RWPE2 (cell line): Measurements from ENCODE around the gene S100A8.

Experiments used
- ATAC-seq: fragments of 200-7000 bp; cut with Tn5 transposase; 3 replicates; pipeline ENCODE4 v1.9.1; 2021; ENCODE audit warnings: low read depth
- DNase-seq: peaks from one replicate; pipeline ENCODE4 v3.0.0-alpha.2; 2020; ENCODE audit warnings: low spot score
- H3K27ac ChIP-seq: fragments of 450-650 bp; 2 replicates; pipeline ENCODE4 v1.5.1; 2017; ENCODE audit warnings: mild to moderate bottlenecking; ENCODE audit not compliant: poor library complexity, severe bottlenecking
- H3K27me3 ChIP-seq: fragments of 250-450 bp; sonication (Bioruptor Pico); 2 replicates; pipeline ENCODE4 v1.5.1; 2021; ENCODE audit warnings: mild to moderate bottlenecking, moderate library complexity; ENCODE audit not compliant: insufficient read depth, poor library complexity, severe bottlenecking
- H3K36me3 ChIP-seq: fragments of 250-450 bp; sonication (Bioruptor Pico); 2 replicates; pipeline ENCODE4 v1.5.1; 2020; ENCODE audit warnings: low read depth, mild to moderate bottlenecking, moderate library complexity
- H3K4me1 ChIP-seq: fragments of 250-450 bp; sonication (Bioruptor Pico); 2 replicates; pipeline ENCODE4 v1.5.1; 2021; ENCODE audit warnings: mild to moderate bottlenecking, moderate library complexity; ENCODE audit not compliant: insufficient read depth, poor library complexity, severe bottlenecking
- H3K4me3 ChIP-seq: fragments of 250-450 bp; sonication (Bioruptor Pico); 2 replicates; pipeline ENCODE4 v1.5.1; 2021; ENCODE audit warnings: mild to moderate bottlenecking, moderate library complexity; ENCODE audit not compliant: severe bottlenecking
- H3K9me3 ChIP-seq: fragments of 250-450 bp; sonication (Bioruptor Pico); 2 replicates; pipeline ENCODE4 v1.5.1; 2021; ENCODE audit warnings: mild to moderate bottlenecking, moderate library complexity; ENCODE audit not compliant: severe bottlenecking
- TF ChIP-seq, protein P1 (sequence below): fragments of 450-650 bp; IDR thresholded peaks from one replicate; pipeline ENCODE4 v1.5.1; 2017; ENCODE audit warnings: mild to moderate bottlenecking, moderate library complexity; ENCODE audit not compliant: poor library complexity, severe bottlenecking

S100A8 gene

DNA sequence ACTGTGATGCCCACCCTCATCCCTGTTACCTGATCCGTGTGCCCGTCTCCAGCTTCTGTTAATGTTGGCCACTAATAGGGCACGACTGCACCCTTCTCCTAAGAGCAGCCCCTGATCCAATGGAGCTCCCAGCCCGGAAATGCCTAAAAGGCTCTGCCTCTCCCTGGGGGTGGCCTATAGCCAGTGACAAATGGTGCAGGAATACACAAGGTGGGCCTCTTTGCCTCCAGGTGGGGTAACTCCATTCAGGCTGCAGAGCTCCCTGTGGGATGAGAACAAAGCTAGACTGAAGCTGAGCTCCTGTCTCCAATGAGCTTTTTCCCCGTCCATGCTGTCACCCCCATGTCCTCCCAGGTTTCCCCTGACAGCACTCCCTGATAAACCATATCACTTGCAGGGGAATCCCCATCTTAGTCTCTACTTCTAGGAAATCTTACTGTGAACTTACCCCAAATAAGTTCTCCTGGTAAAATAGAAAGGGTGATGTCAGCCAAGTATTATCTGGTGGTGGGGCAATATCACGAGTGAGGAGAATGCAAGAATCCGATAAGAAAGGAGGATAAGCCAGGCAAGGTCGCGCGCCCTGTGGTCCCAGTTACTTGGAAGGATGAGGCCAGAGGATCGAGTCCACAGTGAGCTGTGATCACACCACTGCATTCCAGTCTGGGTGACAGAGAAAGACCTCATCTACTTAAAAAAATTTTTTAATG, 44.0 kb upstream of the S100A8 start:
- Histone ChIP-seq H3K4me3 (no peak overlapping the region), H3K27me3 (no peaks in the 10 kb centered on the region), H3K9me3 (no peaks in the 10 kb centered on the region), H3K36me3 (no peaks in the 10 kb centered on the region), H3K27ac (no peak overlapping the region), H3K4me1 (no peaks in the 10 kb centered on the region)
- TF ChIP-seq, protein P1, sequence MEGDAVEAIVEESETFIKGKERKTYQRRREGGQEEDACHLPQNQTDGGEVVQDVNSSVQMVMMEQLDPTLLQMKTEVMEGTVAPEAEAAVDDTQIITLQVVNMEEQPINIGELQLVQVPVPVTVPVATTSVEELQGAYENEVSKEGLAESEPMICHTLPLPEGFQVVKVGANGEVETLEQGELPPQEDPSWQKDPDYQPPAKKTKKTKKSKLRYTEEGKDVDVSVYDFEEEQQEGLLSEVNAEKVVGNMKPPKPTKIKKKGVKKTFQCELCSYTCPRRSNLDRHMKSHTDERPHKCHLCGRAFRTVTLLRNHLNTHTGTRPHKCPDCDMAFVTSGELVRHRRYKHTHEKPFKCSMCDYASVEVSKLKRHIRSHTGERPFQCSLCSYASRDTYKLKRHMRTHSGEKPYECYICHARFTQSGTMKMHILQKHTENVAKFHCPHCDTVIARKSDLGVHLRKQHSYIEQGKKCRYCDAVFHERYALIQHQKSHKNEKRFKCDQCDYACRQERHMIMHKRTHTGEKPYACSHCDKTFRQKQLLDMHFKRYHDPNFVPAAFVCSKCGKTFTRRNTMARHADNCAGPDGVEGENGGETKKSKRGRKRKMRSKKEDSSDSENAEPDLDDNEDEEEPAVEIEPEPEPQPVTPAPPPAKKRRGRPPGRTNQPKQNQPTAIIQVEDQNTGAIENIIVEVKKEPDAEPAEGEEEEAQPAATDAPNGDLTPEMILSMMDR = no peak
- DNase-seq (no peak), ATAC-seq (no peak)

DNA sequence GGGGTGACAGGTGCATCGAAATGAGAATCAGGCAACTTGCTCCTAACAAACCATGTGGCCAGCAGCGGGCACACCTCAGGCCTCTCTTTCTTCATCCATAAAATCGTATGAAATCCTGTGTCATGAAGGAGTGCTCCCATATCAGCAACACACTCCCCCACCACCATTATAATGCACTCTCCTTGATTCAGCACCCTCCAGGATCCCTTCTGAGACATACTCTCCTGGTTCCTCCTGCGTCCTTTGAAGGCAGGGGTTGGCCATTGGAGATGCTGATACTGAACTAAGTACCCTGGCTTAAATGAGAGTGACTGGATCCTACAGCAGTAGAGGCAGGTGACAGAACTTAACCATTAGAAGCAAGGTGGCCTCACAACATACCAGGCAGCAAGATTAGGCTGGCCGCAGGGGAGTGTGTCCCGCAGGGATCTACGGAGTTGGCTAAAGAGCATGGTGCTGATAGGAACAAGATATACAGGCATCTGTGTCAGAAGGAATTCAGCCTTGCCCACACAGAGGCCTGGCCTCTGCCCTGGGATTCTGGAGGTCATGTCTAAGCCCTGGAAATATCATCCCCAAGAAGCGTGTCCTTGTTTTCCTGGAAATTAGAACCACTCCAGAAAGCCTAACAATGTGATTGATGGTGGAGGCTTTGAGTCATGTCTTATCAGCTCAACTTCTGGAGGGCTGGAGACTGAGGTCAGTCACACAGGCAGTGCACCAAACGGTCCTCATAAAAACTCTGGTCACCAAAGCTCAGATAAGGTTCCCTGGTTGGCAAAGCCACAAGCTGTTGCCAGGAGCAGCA, 42.2 kb upstream of the S100A8 start:
- Histone ChIP-seq H3K4me1 (no peaks in the 10 kb centered on the region), H3K27ac (no peak overlapping the region), H3K9me3 (no peaks in the 10 kb centered on the region), H3K36me3 (no peaks in the 10 kb centered on the region), H3K4me3 (no peak overlapping the region), H3K27me3 (no peaks in the 10 kb centered on the region)
- ATAC-seq (no peak), DNase-seq (no peak)
- TF ChIP-seq, protein P1 = no peak

DNA sequence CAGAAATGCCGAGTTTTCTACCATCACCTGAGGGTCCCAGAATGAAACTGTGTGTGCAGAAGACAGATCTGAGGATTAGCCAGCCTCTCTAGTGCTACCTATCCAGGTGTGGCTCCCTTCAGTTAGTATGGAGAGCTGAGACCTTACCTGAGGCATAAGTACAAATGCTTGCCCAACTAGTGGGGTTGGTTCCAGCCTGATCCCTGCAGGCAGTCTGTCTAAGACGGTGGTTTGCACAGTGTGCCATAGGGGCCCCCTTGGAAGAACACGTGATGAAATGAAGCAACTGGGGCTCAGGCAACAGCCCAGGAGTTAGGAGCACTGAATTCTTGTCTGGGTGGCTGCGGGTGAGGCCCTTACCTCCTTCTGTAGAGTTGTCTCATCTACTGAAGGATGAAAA, 41.1 kb upstream of the S100A8 start:
- H3K4me1 ChIP-seq = no peaks in the 10 kb centered on the region
- H3K27me3 ChIP-seq = no peaks in the 10 kb centered on the region
- no peak overlapping the region for H3K4me3 ChIP-seq
- ATAC-seq (no peak), DNase-seq (no peak)
- H3K36me3 ChIP-seq = no peaks in the 10 kb centered on the region
- no peaks in the 10 kb centered on the region for H3K9me3 ChIP-seq
- no peak overlapping the region for H3K27ac ChIP-seq
- TF ChIP-seq, protein P1 = no peak

DNA sequence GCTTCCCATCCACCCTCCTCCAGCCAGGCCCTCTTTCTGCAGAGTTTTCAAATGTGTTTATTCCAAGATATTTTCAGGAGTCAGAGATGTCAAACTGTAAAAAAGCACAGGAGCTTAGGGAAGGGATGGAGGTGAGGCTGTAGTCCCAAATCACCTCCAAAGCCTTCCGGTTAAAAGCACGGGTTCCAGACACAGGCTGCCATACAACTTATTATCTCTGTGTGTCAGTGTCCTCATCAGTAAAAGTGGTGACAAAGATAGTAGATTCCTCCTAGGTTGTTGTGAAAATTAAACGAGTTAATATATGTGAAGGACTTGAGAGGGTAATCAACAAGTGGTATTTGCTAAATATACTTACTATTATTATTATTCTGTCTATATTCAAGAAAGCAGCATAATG, 40.6 kb upstream of the S100A8 start:
- H3K4me3 ChIP-seq = no peak overlapping the region
- ATAC-seq (no peak), DNase-seq (no peak)
- TF ChIP-seq, protein P1 = no peak
- H3K4me1 ChIP-seq = no peaks in the 10 kb centered on the region
- H3K36me3 ChIP-seq = no peaks in the 10 kb centered on the region
- H3K27ac ChIP-seq = no peak overlapping the region
- no peaks in the 10 kb centered on the region for H3K9me3 ChIP-seq
- H3K27me3 ChIP-seq = no peaks in the 10 kb centered on the region

DNA sequence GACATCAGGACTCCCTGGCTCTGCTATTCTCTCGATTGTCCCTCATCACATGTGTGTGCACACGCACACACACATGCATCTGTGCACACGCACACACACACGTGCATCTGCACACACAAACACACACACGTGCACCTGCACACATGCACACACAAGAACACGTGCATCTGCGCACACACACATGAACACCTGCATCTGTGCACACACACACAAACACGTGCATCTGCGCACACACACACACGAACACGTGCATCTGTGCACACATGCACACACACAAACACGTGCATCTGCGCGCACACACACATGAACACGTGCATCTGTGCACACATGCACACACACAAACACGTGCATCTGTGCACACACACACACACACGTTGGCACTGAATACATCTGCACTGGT, 40.1 kb upstream of the S100A8 start:
- Histone ChIP-seq H3K4me1 (no peaks in the 10 kb centered on the region), H3K27ac (no peak overlapping the region), H3K4me3 (no peak overlapping the region), H3K9me3 (no peaks in the 10 kb centered on the region), H3K27me3 (no peaks in the 10 kb centered on the region), H3K36me3 (no peaks in the 10 kb centered on the region)
- DNase-seq (no peak), ATAC-seq (no peak)
- TF ChIP-seq, protein P1 = no peak
